Trophoblast cell (in vitro differentiated cells and primary cell): ENCODE measurements around the gene CYP3A5.

Source experiments
- DNase-seq, 2 donors: peaks; one replicate each; pipeline ENCODE4 v3.0.0-alpha.2; 2016
- H2AFZ ChIP-seq: 2 replicates; pipeline ENCODE4 v1.6.1; 2013; ENCODE audit warnings: low read length, moderate library complexity, mild to moderate bottlenecking; ENCODE audit not compliant: insufficient read depth, poor library complexity
- H2AK5ac ChIP-seq: 2 replicates; pipeline ENCODE4 v1.6.1; 2013; ENCODE audit warnings: mild to moderate bottlenecking, low read length
- H2BK120ac ChIP-seq: 2 replicates; pipeline ENCODE4 v1.6.1; 2013; ENCODE audit warnings: low read length, mild to moderate bottlenecking, moderate library complexity; ENCODE audit not compliant: insufficient read depth, poor library complexity
- H2BK12ac ChIP-seq: 2 replicates; pipeline ENCODE4 v1.6.1; 2013; ENCODE audit warnings: mild to moderate bottlenecking, low read length, moderate library complexity
- H2BK5ac ChIP-seq: 2 replicates; pipeline ENCODE4 v1.6.1; 2013; ENCODE audit warnings: low read length, low read depth, moderate library complexity, mild to moderate bottlenecking; ENCODE audit not compliant: poor library complexity
- H3K14ac ChIP-seq: 2 replicates; pipeline ENCODE4 v1.6.1; 2013; ENCODE audit warnings: mild to moderate bottlenecking, low read length
- H3K18ac ChIP-seq: 2 replicates; pipeline ENCODE4 v1.6.1; 2013; ENCODE audit warnings: mild to moderate bottlenecking, low read length
- H3K23ac ChIP-seq: 2 replicates; pipeline ENCODE4 v1.6.1; 2013; ENCODE audit warnings: low read length
- H3K27ac ChIP-seq: 2 replicates; pipeline ENCODE4 v1.5.1; 2013; ENCODE audit warnings: low read depth, mild to moderate bottlenecking, inconsistent platforms, low read length, moderate library complexity
- H3K27me3 ChIP-seq: 2 replicates; pipeline ENCODE4 v1.6.1; 2013; ENCODE audit warnings: inconsistent platforms, mild to moderate bottlenecking, low read length, moderate library complexity; ENCODE audit not compliant: insufficient read depth
- H3K36me3 ChIP-seq, 2 experiments: 1 replicate in 1 of 2; 2 replicates in 1 of 2; pipeline ENCODE4 v1.6.1; 2013; ENCODE audit warnings: low read length in 2 of 2, mild to moderate bottlenecking in 2 of 2, moderate library complexity in 1 of 2; ENCODE audit not compliant: insufficient read depth in 2 of 2, control insufficient read depth in 1 of 2
- H3K4ac ChIP-seq: 2 replicates; pipeline ENCODE4 v1.6.1; 2013; ENCODE audit warnings: low read depth, mild to moderate bottlenecking, low read length, moderate library complexity
- H3K4me1 ChIP-seq, 2 experiments: 1 replicate in 1 of 2; 2 replicates in 1 of 2; pipeline ENCODE4 v1.6.1; 2013; ENCODE audit warnings: low read length in 2 of 2, mild to moderate bottlenecking in 2 of 2, moderate library complexity in 1 of 2; ENCODE audit not compliant: insufficient read depth in 2 of 2, control insufficient read depth in 1 of 2
- H3K4me2 ChIP-seq: 2 replicates; pipeline ENCODE4 v1.6.1; 2013; ENCODE audit warnings: inconsistent platforms, mild to moderate bottlenecking, low read length, moderate library complexity
- H3K4me3 ChIP-seq: 2 replicates; pipeline ENCODE4 v1.5.1; 2013; ENCODE audit warnings: mild to moderate bottlenecking, low read depth, low read length, inconsistent platforms
- H3K79me1 ChIP-seq: one replicate; pipeline ENCODE4 v1.6.1; 2013; ENCODE audit warnings: low read length
- H3K79me2 ChIP-seq: 2 replicates; pipeline ENCODE4 v1.6.1; 2013; ENCODE audit warnings: low read length, mild to moderate bottlenecking; ENCODE audit not compliant: control insufficient read depth, insufficient read depth, poor library complexity
- H3K9ac ChIP-seq: 2 replicates; pipeline ENCODE4 v1.6.1; 2013; ENCODE audit warnings: mild to moderate bottlenecking, low read length
- H3K9me3 ChIP-seq: 2 replicates; pipeline ENCODE4 v1.6.1; 2013; ENCODE audit warnings: low read depth, mild to moderate bottlenecking, control low read depth, inconsistent platforms, low read length; ENCODE audit not compliant: insufficient read depth
- H4K12ac ChIP-seq: 2 replicates; pipeline ENCODE4 v1.6.1; 2013; ENCODE audit warnings: low read depth, mild to moderate bottlenecking, low read length, moderate library complexity
- H4K8ac ChIP-seq: 2 replicates; pipeline ENCODE4 v1.6.1; 2013; ENCODE audit warnings: low read depth, mild to moderate bottlenecking, low read length, moderate library complexity
- H4K91ac ChIP-seq: one replicate; pipeline ENCODE4 v1.6.1; 2013; ENCODE audit warnings: low read depth, mild to moderate bottlenecking, low read length, moderate library complexity
- WGBS: extraction: QIAGEN DNeasy Blood & Tissue Kit; methylation state at CpG from one replicate; pipeline ENCODE4 v1.1.7; 2013; ENCODE audit warnings: missing lambda C conversion rate; ENCODE audit not compliant: insufficient read length, insufficient coverage; ENCODE audit errors: extremely low coverage; 5-methylcytosine and 5-hydroxymethylcytosine counted together

Gene CYP3A5

GRCh38 chr7:99648843-99649242 lies 31.0 kb downstream of the CYP3A5 start:
- Histone ChIP-seq H3K9ac (no peak overlapping the region), H3K27me3 (no peaks in the 10 kb centered on the region), H2BK120ac (no peak overlapping the region), H2AFZ (no peak overlapping the region), H2BK12ac (no peak overlapping the region), H3K36me3 (peaks cover 0 to 3% of the 10 kb centered on the region in 2 experiments), H3K4me3 (no peak overlapping the region), H3K79me2 (no peaks in the 10 kb centered on the region), H3K9me3 (no peaks in the 10 kb centered on the region), H3K4ac (no peak overlapping the region), H3K79me1 (no peaks in the 10 kb centered on the region), H2AK5ac (no peak overlapping the region), H4K8ac (no peak overlapping the region), H3K23ac (no peak overlapping the region), H3K27ac (no peak overlapping the region), H4K91ac (no peak overlapping the region), H2BK5ac (no peak overlapping the region), H3K14ac (no peak overlapping the region), H3K4me2 (no peak overlapping the region), H3K18ac (no peak overlapping the region), H3K4me1 (peaks cover 0 to 3% of the 10 kb centered on the region in 2 experiments), H4K12ac (no peak overlapping the region)
- no CpG with 5 or more reads among the region's 2 CpGs for WGBS
- no peak for DNase-seq

- H3K18ac ChIP-seq = no peak overlapping the region
- no peak overlapping the region for H3K4ac ChIP-seq
- H3K4me3 ChIP-seq = no peak overlapping the region
- H2AFZ ChIP-seq = no peak overlapping the region
- no peak overlapping the region for H3K27ac ChIP-seq
- no CpG with 5 or more reads among the region's 1 CpG for WGBS
- no peak overlapping the region for H4K91ac ChIP-seq
- no peak overlapping the region for H2BK12ac ChIP-seq
- DNase-seq = no peak
- H3K14ac ChIP-seq = no peak overlapping the region
- H2AK5ac ChIP-seq = no peak overlapping the region
- no peaks in the 10 kb centered on the region for H3K9me3 ChIP-seq
- H3K4me1 ChIP-seq = no peaks in the 10 kb centered on the region
- no peak overlapping the region for H2BK120ac ChIP-seq
- no peak overlapping the region for H3K9ac ChIP-seq
- H3K36me3 ChIP-seq = peaks cover 0 to 3% of the 10 kb centered on the region in 2 experiments
- H2BK5ac ChIP-seq = no peak overlapping the region
- H4K8ac ChIP-seq = no peak overlapping the region
- no peak overlapping the region for H3K4me2 ChIP-seq
- H3K79me2 ChIP-seq = no peaks in the 10 kb centered on the region
- no peaks in the 10 kb centered on the region for H3K79me1 ChIP-seq
- no peak overlapping the region for H4K12ac ChIP-seq
- H3K27me3 ChIP-seq = no peaks in the 10 kb centered on the region
- H3K23ac ChIP-seq = no peak overlapping the region
Measured at GRCh38 chr7:99645590-99645989, 34.2 kb downstream of the CYP3A5 start.

DNA sequence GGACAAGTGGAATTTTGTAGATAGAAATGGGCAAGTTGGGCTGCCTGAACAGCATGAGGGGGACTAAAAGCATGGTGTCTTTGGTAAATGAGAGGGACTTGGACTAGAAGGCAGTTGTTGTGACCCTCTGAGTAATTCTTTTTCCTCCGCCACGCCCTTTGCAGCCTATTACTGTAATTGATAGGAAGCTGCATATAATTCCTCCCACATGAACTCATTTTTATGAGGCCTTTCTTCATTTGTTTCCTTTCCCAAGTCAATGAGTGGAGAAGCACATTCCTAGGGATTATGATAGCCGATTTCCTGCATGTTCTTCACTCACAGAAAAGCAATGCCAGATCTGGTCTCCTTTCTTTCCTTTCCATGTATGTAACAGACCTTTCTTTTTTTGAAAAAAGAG lies 35.4 kb downstream of the CYP3A5 start:
- no peak overlapping the region for H3K4me3 ChIP-seq
- WGBS = no CpG with 5 or more reads among the region's 3 CpGs
- no peak overlapping the region for H3K27ac ChIP-seq
- H3K4me1 ChIP-seq = no peaks in the 10 kb centered on the region
- no peak overlapping the region for H3K18ac ChIP-seq
- H3K79me2 ChIP-seq = no peaks in the 10 kb centered on the region
- H2AK5ac ChIP-seq = no peak overlapping the region
- H2BK5ac ChIP-seq = no peak overlapping the region
- no peak overlapping the region for H4K12ac ChIP-seq
- H3K23ac ChIP-seq = no peak overlapping the region
- peaks cover 0 to 3% of the 10 kb centered on the region in 2 experiments for H3K36me3 ChIP-seq
- H2BK12ac ChIP-seq = no peak overlapping the region
- H3K4ac ChIP-seq = no peak overlapping the region
- no peak overlapping the region for H3K14ac ChIP-seq
- no peaks in the 10 kb centered on the region for H3K27me3 ChIP-seq
- H3K9ac ChIP-seq = no peak overlapping the region
- no peak for DNase-seq
- H3K4me2 ChIP-seq = no peak overlapping the region
- no peaks in the 10 kb centered on the region for H3K79me1 ChIP-seq
- no peak overlapping the region for H2BK120ac ChIP-seq
- H4K91ac ChIP-seq = no peak overlapping the region
- H2AFZ ChIP-seq = no peak overlapping the region
- no peaks in the 10 kb centered on the region for H3K9me3 ChIP-seq
- H4K8ac ChIP-seq = no peak overlapping the region

DNA sequence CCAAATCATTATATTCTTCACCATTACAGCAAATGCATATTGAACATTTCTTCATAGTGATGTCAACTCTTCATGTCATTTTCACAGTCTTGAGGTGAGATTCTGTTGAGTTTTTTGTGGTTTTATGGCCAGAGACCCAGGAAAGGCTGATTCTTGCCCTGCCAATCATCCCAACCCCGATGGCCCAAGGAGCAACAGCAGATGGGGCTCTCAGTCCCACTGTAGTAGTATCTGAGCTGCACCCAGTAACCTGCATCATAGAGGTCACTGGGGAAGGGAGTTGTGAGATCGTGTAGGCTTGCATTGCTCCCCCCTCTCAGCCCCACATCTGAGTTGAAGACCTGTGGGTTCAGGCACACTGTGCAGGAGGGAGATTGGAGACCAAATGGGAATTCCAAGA lies 36.3 kb downstream of the CYP3A5 start:
- no peak overlapping the region for H3K18ac ChIP-seq
- H3K9me3 ChIP-seq = no peaks in the 10 kb centered on the region
- no peak overlapping the region for H2BK120ac ChIP-seq
- H3K79me1 ChIP-seq = no peaks in the 10 kb centered on the region
- H3K4me3 ChIP-seq = no peak overlapping the region
- no peak overlapping the region for H3K14ac ChIP-seq
- no peak overlapping the region for H4K12ac ChIP-seq
- H3K36me3 ChIP-seq = peaks cover 3 to 6% of the 10 kb centered on the region in 2 experiments
- WGBS = no CpG with 5 or more reads among the region's 2 CpGs
- H3K79me2 ChIP-seq = no peaks in the 10 kb centered on the region
- no peak overlapping the region for H2BK12ac ChIP-seq
- H3K9ac ChIP-seq = no peak overlapping the region
- no peak overlapping the region for H4K91ac ChIP-seq
- no peak overlapping the region for H2AFZ ChIP-seq
- no peak overlapping the region for H3K4me2 ChIP-seq
- H2BK5ac ChIP-seq = no peak overlapping the region
- no peak overlapping the region for H3K23ac ChIP-seq
- H4K8ac ChIP-seq = no peak overlapping the region
- no peaks in the 10 kb centered on the region for H3K4me1 ChIP-seq
- no peak overlapping the region for H3K4ac ChIP-seq
- no peaks in the 10 kb centered on the region for H3K27me3 ChIP-seq
- DNase-seq = no peak
- H3K27ac ChIP-seq = no peak overlapping the region
- H2AK5ac ChIP-seq = no peak overlapping the region
